ENCODE measurements around the gene TEX44.

The TEX44 gene

GRCh38 chr2:231633241-231633976 lies 40.7 kb downstream of the TEX44 start:
- no peaks in the 10 kb centered on the region for H3K27me3 ChIP-seq (replicated peaks; ENCODE audit: control insufficient read depth, insufficient read depth, low read length)
- no peak overlapping the region for H3K4me3 ChIP-seq (replicated peaks; ENCODE audit: low read depth, low read length)
- H3K36me3 ChIP-seq (ENCODE audit: control insufficient read depth, insufficient read depth, low read length): no peaks in the 10 kb centered on the region
- TF ChIP-seq, protein P1, sequence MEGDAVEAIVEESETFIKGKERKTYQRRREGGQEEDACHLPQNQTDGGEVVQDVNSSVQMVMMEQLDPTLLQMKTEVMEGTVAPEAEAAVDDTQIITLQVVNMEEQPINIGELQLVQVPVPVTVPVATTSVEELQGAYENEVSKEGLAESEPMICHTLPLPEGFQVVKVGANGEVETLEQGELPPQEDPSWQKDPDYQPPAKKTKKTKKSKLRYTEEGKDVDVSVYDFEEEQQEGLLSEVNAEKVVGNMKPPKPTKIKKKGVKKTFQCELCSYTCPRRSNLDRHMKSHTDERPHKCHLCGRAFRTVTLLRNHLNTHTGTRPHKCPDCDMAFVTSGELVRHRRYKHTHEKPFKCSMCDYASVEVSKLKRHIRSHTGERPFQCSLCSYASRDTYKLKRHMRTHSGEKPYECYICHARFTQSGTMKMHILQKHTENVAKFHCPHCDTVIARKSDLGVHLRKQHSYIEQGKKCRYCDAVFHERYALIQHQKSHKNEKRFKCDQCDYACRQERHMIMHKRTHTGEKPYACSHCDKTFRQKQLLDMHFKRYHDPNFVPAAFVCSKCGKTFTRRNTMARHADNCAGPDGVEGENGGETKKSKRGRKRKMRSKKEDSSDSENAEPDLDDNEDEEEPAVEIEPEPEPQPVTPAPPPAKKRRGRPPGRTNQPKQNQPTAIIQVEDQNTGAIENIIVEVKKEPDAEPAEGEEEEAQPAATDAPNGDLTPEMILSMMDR (IDR thresholded peaks at IDR 0.05; ENCODE audit: insufficient read depth, low read length, poor library complexity, severe bottlenecking): no peak
- no peak for DNase-seq (ENCODE audit: extremely low read depth, insufficient read length)

DNA sequence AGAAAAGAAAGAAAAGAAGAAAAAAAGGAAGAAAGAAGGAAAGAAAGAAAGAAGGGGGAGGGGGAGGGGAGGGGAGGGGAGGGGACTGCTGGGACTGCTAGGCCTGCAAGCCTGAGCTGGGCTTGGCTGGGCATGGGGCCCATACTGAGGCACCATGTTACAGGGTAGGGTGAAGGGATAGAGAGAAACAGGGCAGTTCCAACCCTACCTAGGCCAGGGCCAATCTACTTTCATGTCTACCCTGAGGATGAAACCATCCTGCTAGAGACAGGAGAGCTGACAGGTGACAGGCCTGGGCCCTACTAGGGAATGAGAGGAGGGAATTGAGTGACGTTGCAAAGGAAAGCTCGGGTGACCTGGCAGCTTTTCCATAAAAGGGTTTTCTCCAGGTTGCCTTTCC lies 41.7 kb downstream of the TEX44 start:
- Histone ChIP-seq H3K36me3 (ENCODE audit: control insufficient read depth, insufficient read depth, low read length) (no peaks in the 10 kb centered on the region), H3K4me3 (replicated peaks; ENCODE audit: low read depth, low read length) (no peak overlapping the region), H3K27me3 (replicated peaks; ENCODE audit: control insufficient read depth, insufficient read depth, low read length) (no peaks in the 10 kb centered on the region)
- no peak for DNase-seq (ENCODE audit: extremely low read depth, insufficient read length)
- TF ChIP-seq, protein P1 (IDR thresholded peaks at IDR 0.05; ENCODE audit: insufficient read depth, low read length, poor library complexity, severe bottlenecking): no peak

DNA sequence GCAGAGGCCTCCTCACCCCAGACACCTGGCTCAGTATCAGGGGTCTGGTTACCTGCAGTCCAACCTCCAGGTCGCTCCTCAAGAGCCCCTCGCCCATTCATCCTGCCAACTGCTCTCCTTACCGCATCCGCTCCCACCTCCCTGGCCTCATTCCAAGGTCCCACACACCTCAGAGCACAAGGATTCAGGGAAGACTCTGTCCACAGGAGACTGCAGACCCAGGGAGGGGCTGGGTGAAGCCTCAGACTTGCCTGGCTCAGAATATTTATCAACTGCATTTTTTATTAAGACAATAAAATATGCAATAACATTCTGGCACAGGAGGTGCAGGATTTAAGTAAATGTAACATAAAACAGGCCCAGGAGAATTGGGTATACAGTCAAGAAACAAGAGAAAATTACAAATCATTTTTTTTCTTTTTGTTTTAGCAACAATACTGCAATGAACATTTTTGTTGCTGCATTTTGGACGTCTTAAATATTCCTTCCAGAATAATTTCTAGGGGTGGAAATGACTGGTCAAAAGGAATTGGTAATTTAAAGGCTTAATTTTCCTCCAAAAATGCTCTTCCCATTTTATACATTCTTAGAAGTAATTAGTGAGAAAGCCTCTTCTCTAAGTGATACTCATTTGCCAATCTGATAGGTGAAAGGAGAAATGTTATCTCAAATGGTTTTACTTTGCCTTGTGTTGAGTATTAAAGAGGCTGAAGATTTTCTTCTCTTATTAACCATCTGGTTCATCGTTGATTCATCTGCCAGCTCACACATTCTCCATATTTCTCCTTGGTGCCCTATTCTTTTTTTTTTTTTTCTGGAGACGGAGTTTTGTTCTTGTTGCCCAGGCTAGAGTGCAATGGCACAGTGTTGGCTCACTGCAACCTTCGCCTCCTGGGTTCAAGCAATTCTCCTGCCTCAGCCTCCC lies 42.5 kb downstream of the TEX44 start:
- no peaks in the 10 kb centered on the region for H3K36me3 ChIP-seq (ENCODE audit: control insufficient read depth, insufficient read depth, low read length)
- DNase-seq (ENCODE audit: extremely low read depth, insufficient read length): no peak
- no peaks in the 10 kb centered on the region for H3K27me3 ChIP-seq (replicated peaks; ENCODE audit: control insufficient read depth, insufficient read depth, low read length)
- TF ChIP-seq, protein P1 (IDR thresholded peaks at IDR 0.05; ENCODE audit: insufficient read depth, low read length, poor library complexity, severe bottlenecking): no peak
- H3K4me3 ChIP-seq (replicated peaks; ENCODE audit: low read depth, low read length): no peak overlapping the region

DNA sequence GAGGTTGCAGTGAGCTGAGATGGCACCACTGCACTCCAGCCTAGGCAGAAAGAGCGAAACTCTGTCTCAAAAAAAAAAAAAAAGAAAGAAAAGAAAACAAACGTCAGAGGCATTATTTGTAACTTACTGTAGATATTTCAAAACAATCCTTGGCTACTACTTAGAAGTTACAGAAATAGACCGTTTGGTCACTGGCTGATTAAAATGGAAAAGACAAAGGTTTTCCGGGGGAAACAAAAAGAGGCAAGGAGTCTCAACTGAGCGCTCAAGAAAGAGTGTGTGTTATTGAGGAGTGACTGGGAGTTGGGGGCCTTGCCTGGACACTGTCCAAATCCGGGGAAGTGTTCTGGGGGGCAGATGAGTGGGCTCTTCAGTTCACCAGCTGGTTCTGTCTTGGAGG lies 47.6 kb downstream of the TEX44 start:
- Histone ChIP-seq H3K4me3 (replicated peaks; ENCODE audit: low read depth, low read length) (no peak overlapping the region), H3K36me3 (ENCODE audit: control insufficient read depth, insufficient read depth, low read length) (no peaks in the 10 kb centered on the region), H3K27me3 (replicated peaks; ENCODE audit: control insufficient read depth, insufficient read depth, low read length) (no peaks in the 10 kb centered on the region)
- no peak for DNase-seq (ENCODE audit: extremely low read depth, insufficient read length)
- TF ChIP-seq, protein P1 (IDR thresholded peaks at IDR 0.05; ENCODE audit: insufficient read depth, low read length, poor library complexity, severe bottlenecking): no peak

DNA sequence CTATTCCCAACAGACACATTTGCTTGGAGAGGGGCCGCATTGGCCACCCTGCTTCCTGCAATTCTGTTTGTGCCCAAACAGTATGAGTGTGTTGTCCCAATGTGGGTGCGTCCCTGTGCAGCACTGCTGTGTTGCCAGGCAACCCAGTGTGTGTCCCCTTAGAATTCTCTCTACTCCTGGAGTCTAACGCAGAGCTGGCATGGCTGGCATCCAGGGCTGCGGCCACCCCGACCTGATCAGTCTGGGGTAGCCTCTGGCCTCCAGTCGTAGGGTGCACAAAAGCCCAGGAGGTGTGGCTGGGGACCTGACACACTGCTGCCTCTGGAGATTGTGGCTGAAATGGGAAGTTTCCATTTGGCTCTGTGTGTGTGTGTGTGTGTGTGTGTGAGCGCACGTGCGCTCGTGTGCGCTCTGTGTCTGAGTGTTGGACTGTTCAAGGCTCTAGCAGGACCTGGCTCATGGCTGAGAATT lies 48.0 kb downstream of the TEX44 start:
- no peaks in the 10 kb centered on the region for H3K36me3 ChIP-seq (ENCODE audit: control insufficient read depth, insufficient read depth, low read length)
- no peak overlapping the region for H3K4me3 ChIP-seq (replicated peaks; ENCODE audit: low read depth, low read length)
- H3K27me3 ChIP-seq (replicated peaks; ENCODE audit: control insufficient read depth, insufficient read depth, low read length): no peaks in the 10 kb centered on the region
- no peak for DNase-seq (ENCODE audit: extremely low read depth, insufficient read length)
- TF ChIP-seq, protein P1 (IDR thresholded peaks at IDR 0.05; ENCODE audit: insufficient read depth, low read length, poor library complexity, severe bottlenecking): no peak

Measured in GM06990 (cell line).